HG02610 (cell line): ENCODE measurements around the gene C5.
A peak's percentile ranks its signal among the peaks of the same experiment; 100 is the strongest.

Experiments
- ATAC-seq: cut with Tn5 transposase; IDR thresholded peaks from one replicate; pipeline ENCODE4 v1.9.1; 2021; ENCODE audit warnings: mild to moderate bottlenecking, moderate library complexity; ENCODE audit not compliant: unreplicated experiment

C5 gene

GRCh38 chr9:120914953-120915352 lies 135.1 kb downstream of the C5 start:
- no peak for ATAC-seq

- no peak for ATAC-seq
Observed at GRCh38 chr9:120914396-120914795, 135.7 kb downstream of the C5 start.

- no peak for ATAC-seq
Observed at GRCh38 chr9:120913647-120914264, 136.3 kb downstream of the C5 start.

- ATAC-seq: no peak
Observed at GRCh38 chr9:120912958-120913646, 137.0 kb downstream of the C5 start.

- ATAC-seq: no peak
Observed at GRCh38 chr9:120911295-120911837, 138.7 kb downstream of the C5 start.

DNA sequence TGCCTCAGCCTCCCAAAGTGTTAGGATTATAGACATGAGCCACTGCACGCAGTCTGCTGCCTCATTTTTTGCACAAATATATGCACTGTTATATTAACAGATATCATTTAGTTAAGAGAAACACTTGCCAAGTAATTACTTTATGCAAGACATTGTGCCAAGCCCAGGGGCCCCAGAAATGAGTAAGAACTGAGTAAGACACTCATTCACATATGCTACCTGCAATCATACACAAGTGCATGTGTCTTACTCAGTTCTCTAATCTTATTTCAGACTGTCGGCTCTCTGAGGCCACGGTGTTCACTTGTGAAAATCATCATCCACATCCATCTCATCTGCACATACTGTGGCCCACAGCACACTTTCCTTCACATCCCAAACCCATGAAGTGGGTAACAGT lies 139.4 kb downstream of the C5 start:
- no peak for ATAC-seq

GRCh38 chr9:120909904-120910303 lies 140.2 kb downstream of the C5 start:
- no peak for ATAC-seq

GRCh38 chr9:120905315-120906164 lies 144.5 kb downstream of the C5 start:
- peak; percentile 19 for ATAC-seq

- ATAC-seq: no peak
Observed at GRCh38 chr9:120904978-120905301, 145.1 kb downstream of the C5 start.

DNA sequence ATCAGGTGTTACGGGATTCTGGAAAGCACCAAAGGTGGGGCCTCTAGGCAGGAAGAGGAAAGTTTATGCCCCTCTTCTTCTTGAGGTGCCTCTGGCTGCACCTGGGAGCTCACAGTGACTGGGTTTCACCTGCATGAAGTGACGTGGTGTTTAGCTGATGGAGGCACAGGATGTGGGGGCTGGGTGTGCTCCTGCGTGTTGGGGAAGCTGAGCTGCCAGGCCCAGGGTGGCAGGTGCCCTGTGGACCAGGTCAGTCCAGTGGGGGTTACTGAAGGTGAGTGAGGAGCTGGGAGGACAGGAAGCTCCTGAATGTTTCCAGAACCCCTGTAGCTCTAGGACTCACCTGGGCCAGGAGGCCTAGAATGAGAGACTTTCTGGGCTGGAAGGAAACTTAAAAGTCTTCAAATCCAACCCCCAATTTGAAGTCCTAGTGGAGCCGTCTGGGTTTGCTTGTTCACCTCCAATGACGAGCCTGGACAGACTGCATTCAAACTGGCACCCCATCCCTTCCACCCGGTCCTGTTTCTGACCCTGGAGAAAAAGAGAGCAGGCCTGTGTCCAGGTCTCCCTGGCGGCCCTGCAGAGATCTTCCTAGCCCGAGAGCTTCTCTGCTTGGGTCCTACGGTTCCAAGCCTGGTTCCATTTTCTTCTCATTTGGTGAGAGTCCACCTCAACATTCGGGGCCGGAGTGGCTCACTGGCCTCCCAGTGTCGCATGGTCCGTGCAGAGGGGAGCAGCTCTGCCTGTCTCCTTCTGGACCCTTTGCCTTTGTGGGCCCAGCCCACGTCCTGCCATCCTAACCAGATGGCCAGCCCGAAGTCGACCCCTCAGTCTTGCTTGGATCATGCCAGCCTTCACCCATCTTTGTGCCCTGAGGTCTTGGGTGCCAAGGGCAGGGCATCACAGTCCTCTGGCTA lies 145.8 kb downstream of the C5 start:
- ATAC-seq: no peak

DNA sequence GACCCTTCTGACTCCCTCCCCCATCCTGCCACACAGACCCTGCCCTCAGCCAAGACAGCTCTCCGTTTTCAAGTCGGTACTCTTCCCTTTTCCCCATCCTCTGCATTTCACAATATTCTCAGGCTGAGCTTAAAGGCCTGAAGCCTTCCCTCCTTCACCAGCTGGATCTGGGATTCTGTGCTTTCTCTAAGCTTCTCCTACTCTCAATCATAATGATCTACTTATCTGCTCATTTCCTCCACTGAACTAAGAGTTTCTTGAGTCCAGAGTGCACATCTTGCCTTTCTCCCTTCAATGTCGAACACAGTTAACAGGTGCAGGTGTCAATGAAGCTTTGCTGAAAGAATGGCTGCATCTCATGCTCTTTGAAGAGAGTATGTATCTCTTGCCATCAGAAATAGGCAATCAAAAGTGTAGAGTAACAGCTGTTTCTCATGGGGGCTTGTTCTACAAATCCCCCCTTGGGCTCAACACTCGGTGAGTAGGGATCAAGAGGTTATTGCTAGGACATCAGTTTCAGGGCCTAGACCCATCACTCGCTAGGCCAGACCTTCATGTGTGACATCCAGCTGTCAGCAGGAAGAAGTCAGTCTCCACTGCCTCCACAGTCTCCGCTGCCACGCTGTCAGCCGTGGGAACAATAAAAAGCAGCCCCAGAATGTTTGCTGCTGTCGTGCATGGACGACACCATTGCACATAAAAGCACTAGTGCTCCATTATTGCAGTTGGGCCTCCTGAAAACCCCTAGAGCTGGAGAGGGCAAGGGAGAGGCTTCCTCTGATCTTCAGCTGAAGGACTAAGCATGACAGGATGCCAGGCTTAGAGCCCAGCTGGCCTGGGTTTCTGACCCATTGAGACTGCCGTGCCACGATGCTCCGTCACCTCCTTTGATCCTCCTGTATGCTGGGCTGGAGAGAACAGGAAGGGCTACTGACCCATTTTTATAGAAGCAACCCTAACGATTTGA lies 147.2 kb downstream of the C5 start:
- ATAC-seq: no peak
